NCI-H1417 treated with DMSO at 0.1 percent for 48 hours (cell line): ENCODE results near the gene CCDC50.

Experiments
- DNase-seq: peaks from one replicate; lab custom pipeline; 2025; lab: John Stamatoyannopoulos, UW

CCDC50 gene

GRCh38 chr3:191381303-191381702 is 52.1 kb downstream of the CCDC50 start:
- DNase-seq = no peak

DNA sequence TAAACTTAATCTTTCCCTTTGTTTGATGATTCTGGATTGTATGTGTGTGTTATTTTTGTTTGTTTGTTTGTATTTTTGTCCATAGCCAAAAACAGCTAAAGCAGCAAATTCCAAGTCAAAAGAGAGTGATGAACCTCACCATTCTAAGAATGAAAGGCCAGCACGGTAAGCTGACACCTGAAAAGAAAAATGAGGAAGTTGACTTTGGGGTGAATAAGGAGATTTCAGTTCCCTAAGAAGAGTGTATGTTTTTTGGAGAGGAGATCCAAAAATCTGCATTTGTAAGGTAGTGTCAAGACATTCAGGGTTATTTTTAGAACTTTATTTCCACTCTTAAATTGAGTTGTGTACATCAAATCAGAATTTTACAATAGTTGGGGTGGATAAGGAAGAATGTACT is 53.5 kb downstream of the CCDC50 start:
- no peak for DNase-seq

- no peak for DNase-seq
These were observed 53.9 kb downstream of the CCDC50 start for GRCh38 chr3:191383124-191383523.

GRCh38 chr3:191385101-191385500 is 55.9 kb downstream of the CCDC50 start:
- no peak for DNase-seq

DNA sequence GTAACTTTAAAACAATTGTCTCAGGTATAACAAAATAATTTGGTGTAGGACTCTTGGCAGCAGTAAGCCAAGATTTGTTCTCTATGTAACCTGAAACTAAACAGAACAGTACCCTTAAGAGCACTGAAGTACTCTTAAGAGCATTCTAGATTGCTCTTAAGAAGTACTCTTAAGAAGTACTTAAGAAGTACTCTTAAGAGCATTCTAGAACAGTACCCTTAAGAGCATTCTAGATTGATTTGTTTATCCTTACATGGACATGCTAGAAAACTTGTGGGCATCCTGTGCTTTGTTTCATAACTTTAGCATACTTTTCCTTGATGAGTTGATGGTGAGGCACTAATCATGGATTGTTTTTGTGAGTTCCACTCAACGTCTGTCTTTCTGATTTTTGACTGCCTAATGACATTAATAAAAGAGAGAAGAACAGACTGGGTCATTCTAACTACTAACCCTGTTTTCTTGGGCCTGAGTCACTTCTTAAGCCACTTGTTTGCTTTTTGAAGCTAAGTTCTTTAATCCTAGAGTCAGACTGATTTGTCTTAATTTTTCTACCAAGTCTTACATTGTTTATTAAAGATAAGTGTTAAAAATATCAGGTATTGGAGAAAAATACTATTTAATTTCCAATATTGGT is 58.4 kb downstream of the CCDC50 start:
- DNase-seq = no peak

GRCh38 chr3:191388823-191389222 is 59.6 kb downstream of the CCDC50 start:
- no peak for DNase-seq

DNA sequence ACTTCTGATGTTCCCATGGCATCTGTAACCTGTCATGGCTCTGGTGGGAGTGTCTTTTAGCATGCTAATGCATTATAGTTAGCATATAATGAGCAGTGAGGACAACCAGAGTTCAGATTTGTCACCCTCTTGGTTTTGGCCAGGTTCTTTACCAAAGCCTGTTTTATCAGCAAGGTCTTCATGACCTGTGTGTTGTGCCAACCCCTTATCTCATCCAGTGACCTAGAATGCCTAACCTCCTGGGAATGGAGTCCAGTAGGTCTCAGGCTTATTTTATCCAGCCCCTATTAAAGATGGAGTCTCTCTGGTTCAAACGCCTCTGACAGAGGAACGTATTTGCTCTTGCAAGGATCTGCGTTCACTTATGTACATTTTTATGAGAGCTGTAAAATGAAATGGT is 61.4 kb downstream of the CCDC50 start:
- no peak for DNase-seq

DNA sequence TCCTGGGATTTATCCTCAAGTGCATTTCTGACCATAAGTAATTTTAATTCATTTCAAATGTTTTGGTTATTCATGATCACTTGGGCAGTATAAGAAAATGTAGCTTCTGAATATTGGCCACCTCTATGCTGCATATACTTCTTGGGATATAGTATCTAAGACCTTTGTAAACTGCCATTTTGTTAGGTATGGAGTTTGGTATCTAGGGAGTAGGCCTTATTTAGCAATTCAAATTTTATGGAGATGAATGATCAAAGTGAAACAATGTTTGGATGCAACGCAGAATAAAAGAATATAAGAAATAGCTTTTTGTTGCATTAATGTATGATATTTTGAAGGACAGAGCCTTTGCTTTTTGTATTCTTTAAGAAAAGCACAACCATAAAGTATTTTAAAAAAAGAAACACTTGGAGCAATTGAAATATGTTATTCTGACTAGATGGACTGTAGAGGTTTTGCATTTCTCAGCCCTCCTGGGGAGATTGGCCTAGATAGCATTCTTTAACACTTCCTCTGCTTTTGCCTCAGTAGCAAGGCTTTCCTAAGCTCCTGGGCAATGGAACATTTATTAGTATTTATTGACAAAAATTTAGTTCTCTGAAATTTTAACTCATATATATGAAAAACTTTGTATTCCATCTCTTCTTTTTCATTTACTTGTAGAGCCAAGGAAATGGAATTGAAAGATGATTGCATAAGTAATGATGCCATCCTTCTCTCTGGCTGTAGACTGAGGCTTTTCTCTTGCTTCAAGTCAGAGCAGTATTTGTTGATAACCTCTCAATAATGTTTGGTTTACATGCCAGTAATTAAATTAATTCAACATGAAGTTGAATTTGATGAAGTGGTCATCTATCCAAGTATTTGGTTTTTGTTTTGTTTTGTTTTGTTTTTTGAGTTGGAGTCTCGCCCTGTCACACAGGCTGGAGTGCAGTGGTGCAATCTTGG is 62.9 kb downstream of the CCDC50 start:
- no peak for DNase-seq

DNA sequence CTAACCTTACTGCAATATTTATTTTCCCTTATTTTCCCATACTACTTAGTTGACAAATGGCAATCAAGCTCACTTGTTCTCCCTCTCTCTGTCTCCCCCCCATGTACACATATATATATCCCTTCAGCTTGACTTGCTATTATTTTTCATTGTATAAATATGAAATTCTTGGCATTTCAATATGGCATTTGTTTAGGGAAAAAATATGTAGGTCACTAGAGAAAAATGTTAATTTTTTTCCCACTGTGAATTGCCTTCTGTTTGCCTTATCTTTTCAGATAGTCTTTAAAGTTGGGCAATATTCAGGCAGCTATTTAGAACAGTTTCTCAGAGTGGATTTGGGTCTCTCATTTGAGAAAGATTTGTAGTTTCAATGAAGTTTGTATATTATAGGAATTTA is 64.0 kb downstream of the CCDC50 start:
- no peak for DNase-seq

- DNase-seq = no peak
These were observed 68.6 kb downstream of the CCDC50 start for GRCh38 chr3:191397771-191398170.

DNA sequence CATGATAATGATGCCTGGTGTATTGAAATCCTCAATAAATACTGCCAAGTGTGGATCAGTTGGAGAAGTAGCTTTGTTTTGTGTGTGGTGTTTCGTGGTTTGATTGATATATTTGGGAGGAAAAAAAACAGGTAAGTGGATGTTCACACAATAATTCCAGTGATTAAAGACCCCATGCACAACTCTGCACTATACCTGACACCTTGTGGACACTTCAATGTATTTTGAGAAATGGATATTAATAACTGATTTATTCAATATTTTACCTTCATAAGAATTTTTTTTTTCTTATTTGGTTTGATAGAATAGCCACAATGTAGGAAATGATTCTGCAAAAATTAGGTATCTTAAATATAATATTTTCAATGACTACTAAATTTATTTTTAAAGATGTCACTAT is 69.4 kb downstream of the CCDC50 start:
- no peak for DNase-seq

- no peak for DNase-seq
These were observed 70.7 kb downstream of the CCDC50 start for GRCh38 chr3:191399918-191400317.

DNA sequence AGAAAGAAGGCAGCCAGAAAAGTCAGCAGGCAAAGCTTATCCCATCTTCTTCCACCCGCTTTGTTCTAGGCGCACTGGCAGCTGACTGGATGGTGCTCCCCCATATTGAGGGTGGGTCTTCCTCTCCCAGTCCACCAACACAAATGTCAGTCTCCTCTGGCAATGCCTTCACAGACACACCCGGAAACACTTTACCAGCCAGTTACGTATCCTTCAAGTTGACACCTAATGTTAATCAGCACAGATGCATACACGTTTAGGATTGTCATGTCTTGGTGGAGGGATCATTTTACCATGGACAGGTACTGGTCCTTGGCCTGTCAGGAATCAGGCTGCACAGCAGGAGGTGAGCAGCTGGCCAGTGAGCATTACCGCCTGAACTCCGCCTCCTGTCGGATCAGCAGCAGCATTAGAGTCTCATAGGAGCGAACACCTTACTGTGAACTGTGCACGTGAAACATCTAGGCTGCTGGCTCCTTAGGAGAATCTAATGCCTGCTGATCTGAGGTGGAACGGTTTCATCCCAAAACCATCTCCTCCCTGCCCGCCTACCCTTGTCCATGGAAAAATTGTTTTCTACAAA is 72.7 kb downstream of the CCDC50 start:
- no peak for DNase-seq

DNA sequence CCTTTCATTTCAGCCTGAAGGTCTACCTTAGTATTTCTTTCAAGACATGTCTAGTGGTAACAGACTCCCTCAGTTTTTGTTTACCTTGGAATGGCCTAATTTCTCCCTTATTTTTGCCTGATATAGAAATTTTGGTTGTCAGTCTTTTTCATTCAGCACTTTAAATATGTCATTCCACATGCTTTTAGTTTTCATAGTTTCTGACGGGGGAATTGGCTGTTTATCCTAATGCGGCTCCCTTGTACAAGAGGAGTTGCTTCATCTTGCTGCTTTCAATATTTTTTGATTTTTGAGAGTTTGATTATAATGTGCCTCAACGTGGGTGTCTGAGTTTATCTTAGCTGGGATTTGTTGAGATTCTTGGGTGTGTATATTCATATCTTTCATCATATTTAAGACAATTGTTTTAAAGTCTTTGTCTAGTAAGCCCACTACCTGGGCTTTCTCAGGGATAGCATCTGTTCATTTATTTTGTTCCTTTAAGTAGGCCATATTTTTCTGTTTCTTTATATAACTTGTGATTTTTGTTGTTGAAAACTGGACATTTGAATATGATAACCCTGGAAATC is 80.7 kb downstream of the CCDC50 start:
- DNase-seq = no peak

DNA sequence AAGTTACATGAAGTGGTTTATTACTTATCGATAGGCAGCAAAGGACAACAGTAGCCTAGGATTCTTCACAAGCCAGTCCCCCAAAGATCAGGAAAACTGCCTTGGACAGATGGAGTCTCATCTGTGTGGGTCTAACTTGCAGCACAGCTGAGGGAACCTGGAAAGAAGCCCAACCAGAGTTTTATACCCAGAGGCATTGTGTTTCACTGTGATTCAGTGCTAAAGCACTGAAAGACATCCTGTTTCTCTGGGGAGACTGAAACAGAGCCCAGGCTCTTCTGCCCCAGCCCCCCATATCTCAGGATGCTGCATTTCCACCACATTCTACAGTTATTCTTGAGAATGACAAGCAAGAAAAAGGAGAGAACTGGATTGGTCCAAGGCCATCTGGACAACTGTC is 83.6 kb downstream of the CCDC50 start:
- no peak for DNase-seq

- no peak for DNase-seq
These were observed 85.1 kb downstream of the CCDC50 start for GRCh38 chr3:191414286-191414685.

GRCh38 chr3:191414732-191415131 is 85.5 kb downstream of the CCDC50 start:
- no peak for DNase-seq

DNA sequence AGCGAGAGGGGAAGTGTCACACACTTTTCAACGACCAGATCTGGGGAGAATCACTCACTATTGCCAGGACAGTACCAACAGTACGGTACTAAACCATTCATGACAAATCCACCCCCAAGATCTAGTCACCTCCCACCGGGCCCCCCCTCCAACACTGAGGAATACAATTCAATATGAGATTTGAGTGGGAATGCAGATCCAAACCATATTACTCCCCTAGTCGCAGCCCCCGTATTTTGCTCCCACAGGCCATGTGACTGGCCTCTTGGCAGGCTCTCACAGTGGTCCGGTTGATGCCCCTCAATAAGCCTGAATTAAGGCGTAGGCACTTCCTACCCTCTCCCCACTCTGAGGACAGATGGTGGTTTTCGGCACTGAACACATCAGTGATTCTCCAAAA is 86.4 kb downstream of the CCDC50 start:
- DNase-seq = no peak

- DNase-seq = no peak
These were observed 88.2 kb downstream of the CCDC50 start for GRCh38 chr3:191417457-191417729.

DNA sequence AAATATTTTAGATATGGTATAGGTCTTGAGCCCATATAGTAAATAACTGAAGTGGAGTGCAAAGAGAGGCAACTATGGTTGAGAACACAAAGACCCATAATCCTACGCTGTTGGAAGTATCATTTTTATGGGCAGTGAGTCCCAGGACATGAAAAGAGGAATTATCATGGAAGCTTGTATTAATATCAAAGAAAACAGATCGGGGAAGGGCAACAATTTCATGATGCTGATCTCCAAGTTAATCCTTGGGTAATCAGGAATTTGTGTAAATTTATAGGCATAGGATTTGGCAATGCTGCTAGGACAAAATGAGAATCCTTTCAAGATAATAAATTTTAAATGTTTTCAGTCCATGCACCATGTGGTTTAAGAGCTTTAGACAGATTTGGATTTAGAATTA is 91.6 kb downstream of the CCDC50 start:
- DNase-seq = no peak

GRCh38 chr3:191424881-191425280 is 95.7 kb downstream of the CCDC50 start:
- DNase-seq = no peak

DNA sequence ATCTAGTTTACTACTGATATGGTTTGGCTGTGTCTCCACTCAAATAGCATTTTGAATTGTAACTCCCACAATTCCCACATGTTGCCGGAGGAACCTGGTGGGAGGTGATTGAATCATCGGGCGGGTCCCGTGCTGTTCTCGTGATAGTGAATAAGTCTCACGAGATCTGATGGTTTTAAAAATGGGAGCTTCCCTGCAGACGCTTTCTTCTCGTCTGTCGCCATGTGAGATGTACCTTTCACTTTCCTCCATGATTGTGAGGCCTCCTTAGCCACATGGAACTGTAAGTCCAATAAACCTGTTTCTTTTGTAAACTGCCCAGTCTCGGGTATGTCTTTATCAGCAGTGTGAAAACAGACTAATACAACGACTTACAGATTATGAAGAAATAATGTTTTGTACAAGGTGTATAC is 96.1 kb downstream of the CCDC50 start:
- DNase-seq = no peak

- no peak for DNase-seq
These were observed 97.1 kb downstream of the CCDC50 start for GRCh38 chr3:191426311-191426710.
